Measurements from ENCODE around the gene MCMBP.
"Not testable (repeated sequence)": the region's sequence is repeated elsewhere in the genome, so short reads cannot be mapped to it uniquely, and the experiment has no call there.

MCMBP gene

DNA sequence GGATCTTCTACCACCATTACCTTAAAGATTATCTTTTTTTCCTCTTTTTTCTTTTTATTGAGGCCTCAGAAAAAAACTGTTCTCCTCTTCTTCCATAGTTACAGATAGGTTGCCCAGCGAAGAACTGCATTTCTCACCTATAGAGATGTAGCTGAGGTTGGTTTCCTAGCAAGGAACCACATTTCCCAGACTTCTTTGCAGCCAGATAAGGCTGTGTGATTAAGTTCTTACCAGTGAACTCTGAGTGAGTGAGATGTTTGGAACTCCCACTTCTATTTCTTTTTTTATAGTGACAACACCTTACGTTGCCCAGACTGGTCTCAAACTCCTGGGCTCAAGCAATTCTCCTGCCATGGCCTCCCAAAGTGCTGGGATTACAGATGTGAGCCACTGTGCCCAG is 5.9 kb upstream of the MCMBP start:
- no peak for DNase-seq (ENCODE audit: low spot score)

- DNase-seq (ENCODE audit: low spot score): peak; percentile 89
Measured at GRCh38 chr10:119872860-119873681, 428 bp upstream of the MCMBP start.

GRCh38 chr10:119871881-119872609 is 598 bp downstream of the MCMBP start:
- no peak for DNase-seq (ENCODE audit: low spot score)

DNA sequence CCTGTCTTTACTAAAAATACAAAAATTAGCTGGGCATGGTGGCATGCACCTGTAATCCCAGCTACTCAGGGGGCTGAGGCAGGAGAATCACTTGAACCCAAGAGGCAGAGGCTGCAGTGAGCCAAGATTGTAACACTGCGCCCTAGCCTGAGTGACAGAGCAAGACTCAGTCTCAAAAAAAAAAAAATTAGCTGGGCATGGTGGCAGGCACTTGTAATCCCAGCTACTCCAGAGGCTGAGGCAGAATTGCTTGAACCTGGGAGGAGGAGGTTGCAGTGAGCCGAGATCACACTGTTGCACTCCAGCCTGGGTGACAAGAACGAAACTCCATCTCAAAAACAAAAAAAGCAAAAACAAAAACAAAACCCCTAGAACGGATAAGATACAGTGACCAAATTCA is 3.2 kb downstream of the MCMBP start:
- not testable (repeated sequence) for DNase-seq (ENCODE audit: low spot score)

DNA sequence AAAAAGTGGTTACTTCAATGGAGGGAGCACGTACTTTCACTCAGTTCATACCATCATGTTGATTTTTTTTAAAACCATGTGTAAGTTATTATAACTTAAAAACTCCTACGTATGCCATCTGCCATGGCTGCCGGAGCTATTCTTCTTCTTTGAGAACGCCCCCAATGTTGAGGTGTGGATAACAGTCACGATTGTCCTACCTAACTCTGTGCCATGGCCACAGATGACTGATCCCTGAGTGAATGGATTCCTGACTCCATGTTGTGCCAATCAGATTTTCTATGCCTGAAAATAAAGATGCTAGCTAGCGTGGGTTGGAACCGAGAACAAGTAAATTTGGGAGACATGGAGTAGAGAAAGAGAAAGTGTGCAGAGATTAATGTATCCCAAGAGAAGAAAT is 5.3 kb downstream of the MCMBP start:
- DNase-seq (ENCODE audit: low spot score): no peak

DNA sequence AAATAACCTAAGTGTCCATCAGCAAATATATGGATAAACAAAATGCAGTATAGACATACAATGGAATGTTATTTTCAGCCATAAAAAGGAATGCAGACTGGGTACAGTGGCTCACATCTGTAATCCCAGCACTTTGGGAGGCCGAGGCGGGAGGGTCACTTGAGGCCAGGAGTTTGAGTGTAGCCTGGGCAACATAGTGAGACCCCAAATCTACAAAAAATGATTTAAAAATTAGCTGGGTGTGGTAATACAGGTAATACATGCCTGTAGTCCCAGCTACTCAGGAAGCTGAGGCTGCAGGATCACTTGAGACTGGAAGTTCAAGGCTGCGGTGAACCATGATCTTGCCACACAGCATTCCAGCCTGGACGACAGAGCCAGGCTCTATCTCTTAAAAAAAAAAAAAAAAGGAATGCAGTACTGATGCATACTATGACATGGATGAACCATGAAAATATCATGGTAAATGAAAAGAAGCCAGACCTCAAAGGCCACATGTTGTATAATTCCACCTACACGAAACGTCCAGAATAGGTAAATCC is 6.9 kb downstream of the MCMBP start:
- DNase-seq (ENCODE audit: low spot score): no peak

GRCh38 chr10:119863951-119864565 is 8.6 kb downstream of the MCMBP start:
- DNase-seq (ENCODE audit: low spot score): no peak

GRCh38 chr10:119862524-119862923 is 10.1 kb downstream of the MCMBP start:
- DNase-seq (ENCODE audit: low spot score): no peak

DNA sequence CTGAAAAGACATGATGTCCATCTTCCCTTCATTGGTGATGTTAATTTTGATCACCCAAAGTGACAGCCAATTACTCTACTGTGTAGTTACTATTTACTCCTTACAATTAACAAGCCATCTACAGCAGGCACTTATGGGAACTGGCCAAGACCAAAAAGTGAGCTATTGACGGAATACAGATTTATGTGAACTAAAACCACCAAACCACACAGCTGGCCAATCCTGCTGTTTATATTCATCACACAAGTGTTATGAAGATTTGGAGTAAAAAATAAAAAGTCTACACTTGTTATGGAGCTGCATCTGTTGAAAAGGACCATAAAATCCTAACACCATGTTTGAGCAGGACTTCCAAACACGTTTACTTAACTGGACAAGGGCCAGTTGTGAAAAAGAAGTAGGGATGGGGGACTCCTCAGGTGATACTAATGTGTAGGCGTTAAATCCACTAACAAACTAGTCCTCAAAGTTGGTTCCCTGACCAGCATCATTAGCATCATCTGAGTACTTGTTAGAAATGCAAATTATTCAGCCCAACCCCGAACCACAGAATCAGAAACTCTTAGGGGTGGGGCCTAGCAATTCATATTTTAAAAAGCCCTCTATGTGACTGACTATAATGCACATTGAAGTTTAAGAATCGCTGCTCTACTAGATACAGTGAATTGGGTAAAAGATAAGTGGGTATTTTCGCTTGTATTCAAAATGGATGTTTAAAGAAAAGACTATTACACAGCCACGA is 11.6 kb downstream of the MCMBP start:
- no peak for DNase-seq (ENCODE audit: low spot score)

DNA sequence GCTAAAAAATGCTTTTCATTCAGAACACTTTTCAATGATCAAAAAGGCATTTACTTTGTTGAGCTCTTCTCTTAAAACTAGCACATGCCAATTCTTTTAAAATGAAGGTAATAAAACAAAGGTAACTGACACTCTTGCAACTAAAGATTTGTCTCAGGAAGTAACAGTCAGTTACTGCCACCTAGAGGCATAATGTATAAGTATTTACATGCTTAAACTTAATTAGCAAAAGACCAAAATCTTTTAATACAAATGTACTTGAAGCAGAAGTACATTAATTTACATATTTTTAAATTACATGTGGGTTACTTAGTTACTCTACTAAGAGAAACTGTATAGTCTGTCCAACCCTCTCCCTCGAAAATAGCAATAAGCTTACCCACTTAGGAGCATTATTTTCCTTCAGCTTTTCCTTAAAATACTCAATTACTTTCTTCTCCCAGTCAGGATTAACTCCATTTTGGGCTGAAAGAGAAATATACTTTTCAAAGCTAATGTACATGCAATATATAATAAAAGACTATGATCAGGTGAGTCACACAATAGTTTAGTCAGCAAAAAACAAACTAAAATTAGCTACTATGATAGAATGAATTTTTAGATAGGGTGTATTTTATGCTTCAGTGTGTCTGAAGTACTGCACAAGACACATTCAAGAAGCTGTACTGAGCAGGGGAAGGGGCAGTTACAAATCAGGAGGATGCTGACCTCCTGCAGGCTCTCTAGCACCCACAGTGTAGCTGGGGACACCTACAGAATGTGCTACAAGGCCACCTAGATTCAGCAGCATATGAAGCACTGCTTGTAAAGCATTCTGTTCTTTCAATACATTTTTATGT is 13.0 kb downstream of the MCMBP start:
- DNase-seq (ENCODE audit: low spot score): peak; percentile 44

DNA sequence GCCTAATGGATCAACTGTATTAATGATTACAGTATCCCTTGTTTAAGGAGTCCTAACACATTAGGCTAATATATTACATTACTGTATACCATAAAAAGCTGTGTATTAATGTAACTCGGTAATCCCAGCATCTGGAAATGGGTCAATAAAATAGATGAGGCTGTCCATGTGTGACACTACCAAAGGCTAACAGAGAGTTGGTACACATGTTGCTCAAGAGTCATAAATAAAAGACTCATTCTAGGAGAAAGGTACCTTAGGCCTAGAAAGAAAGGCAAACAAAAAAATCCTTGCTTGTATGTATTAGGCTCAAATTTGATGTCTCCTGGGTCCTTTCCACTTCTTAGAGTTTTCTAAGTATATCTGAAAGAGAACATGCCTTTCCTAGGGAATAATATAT is 14.6 kb downstream of the MCMBP start:
- DNase-seq (ENCODE audit: low spot score): no peak

DNA sequence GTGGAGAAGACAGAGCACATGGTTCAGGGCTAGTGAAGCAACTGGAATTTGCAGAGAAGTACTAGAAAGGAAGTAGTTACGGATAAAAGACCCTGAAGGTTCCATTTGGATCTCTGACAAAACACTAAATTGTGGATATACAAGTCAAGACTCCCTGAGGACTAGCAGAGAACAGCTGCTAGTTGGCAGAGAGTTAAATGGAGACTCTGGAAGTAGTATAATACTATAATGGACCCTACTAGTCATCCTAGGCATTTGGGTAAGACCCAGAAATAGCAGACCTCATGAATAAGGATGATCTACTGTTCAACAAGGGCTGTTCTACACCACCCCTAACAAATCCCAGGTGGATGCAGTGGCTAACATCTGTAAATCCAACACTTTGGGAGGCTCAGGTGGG is 19.1 kb downstream of the MCMBP start:
- DNase-seq (ENCODE audit: low spot score): no peak

- no peak for DNase-seq (ENCODE audit: low spot score)
Measured at GRCh38 chr10:119852822-119853221, 19.8 kb downstream of the MCMBP start.

GRCh38 chr10:119852277-119852676 is 20.4 kb downstream of the MCMBP start:
- no peak for DNase-seq (ENCODE audit: low spot score)

GRCh38 chr10:119849944-119850343 is 22.7 kb downstream of the MCMBP start:
- DNase-seq (ENCODE audit: low spot score): no peak

DNA sequence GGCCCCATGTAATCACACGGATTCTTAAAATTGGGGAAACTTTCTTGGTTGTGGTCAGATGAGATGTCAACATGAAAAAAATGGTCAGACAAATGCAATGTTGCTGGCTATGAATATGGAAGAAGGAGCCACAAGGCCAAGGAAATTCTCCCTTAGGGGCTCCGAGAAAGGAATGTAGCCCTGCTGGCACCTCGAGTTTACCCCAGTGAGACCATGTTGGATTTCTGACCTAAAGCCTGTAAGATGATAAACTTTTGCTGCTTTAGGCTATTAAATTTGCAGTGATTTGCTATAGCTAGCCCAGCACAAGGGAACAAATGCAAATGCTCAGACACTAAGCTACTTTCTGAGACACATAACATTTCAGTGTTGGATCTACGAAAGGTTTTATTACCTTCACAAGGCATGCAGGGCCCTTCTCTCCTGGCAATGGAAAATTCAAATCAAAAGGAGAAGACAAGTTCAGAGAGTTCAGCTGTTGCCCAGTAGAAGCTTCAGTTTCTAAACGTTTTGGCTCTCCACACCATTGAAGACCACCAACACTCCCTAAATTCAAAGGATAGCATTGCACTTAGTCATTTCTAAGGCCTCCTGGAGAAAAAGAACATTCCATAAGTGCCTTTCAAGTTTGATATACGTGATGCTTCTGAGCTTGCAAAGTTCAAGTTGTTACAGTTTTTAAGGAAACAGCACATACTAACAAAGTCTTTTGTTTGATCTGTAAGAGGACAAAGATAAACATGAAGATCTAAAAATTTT is 23.4 kb downstream of the MCMBP start:
- DNase-seq (ENCODE audit: low spot score): no peak

DNA sequence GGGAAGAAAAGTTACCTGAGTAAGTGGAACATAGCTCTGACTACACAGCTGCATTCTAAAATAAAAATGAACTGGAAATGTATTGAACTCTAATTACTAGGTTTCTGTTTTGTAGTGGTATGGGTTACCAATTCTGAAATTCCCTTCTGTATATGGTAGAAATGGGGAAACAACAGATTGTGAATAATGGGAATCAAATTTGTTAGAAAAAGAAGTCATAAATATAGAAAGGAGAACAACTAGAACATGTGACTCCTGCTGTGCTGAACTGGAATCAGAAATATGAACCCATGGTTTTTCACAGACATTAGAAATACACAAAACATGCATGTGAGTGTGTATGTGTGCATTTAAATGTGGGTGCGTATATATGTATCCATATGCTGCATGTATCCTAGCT is 27.0 kb downstream of the MCMBP start:
- DNase-seq (ENCODE audit: low spot score): no peak

GRCh38 chr10:119834188-119834587 is 38.5 kb downstream of the MCMBP start:
- no peak for DNase-seq (ENCODE audit: low spot score)

DNA sequence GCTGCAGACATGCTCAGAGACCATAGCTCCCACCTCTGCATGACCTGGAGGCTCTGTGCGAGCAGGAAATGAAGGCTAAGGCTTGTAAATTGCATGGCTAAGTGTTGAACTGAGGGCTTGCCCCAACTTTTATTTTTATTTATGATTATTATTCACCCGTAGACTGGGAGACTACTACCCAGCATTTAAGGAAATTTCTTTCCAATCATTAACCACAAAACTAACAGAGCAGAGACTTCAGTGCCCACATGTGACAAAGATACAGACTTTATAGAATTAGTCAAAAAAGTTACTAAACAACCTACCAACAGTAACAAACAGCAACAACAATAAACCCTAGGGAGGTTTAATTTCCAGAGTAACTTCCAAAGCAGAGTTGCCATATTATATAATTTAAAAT is 39.7 kb downstream of the MCMBP start:
- DNase-seq (ENCODE audit: low spot score): no peak

- peak; percentile 48 for DNase-seq (ENCODE audit: low spot score)
Measured at GRCh38 chr10:119831656-119832055, 41.0 kb downstream of the MCMBP start.

Measured in globus pallidus (tissue), 1 donor.